ENCODE data around the gene C1orf105.

C1orf105 gene

DNA sequence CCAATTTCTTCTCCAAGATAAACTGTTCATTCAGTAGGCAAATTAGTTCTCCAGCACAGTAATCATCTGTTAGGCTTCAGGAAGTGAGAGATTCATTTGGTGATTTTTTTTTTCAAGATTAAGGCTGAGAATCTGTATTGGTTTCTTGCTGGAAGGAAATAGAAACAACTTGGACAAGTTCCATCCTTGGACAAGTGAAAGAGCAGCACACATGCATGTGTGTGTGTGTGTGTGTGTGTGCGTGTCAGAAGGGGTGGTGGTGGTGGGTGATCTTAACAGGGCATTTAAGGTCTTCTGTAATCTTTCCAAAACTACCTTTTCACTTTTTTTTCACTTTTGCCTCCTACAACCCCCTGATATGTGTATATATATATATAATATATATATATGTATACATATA, 96.6 kb downstream of the C1orf105 start:
- H3K36me3 ChIP-seq (ENCODE audit: control insufficient read depth, insufficient read depth, low read length) = no peaks in the 10 kb centered on the region
- no peaks in the 10 kb centered on the region for H3K27me3 ChIP-seq (replicated peaks; ENCODE audit: control insufficient read depth, insufficient read depth, low read length)
- no peak overlapping the region for H3K4me3 ChIP-seq (replicated peaks; ENCODE audit: low read depth, low read length)
- DNase-seq (ENCODE audit: extremely low read depth, insufficient read length) = no peak
- TF ChIP-seq, protein P1, sequence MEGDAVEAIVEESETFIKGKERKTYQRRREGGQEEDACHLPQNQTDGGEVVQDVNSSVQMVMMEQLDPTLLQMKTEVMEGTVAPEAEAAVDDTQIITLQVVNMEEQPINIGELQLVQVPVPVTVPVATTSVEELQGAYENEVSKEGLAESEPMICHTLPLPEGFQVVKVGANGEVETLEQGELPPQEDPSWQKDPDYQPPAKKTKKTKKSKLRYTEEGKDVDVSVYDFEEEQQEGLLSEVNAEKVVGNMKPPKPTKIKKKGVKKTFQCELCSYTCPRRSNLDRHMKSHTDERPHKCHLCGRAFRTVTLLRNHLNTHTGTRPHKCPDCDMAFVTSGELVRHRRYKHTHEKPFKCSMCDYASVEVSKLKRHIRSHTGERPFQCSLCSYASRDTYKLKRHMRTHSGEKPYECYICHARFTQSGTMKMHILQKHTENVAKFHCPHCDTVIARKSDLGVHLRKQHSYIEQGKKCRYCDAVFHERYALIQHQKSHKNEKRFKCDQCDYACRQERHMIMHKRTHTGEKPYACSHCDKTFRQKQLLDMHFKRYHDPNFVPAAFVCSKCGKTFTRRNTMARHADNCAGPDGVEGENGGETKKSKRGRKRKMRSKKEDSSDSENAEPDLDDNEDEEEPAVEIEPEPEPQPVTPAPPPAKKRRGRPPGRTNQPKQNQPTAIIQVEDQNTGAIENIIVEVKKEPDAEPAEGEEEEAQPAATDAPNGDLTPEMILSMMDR (IDR thresholded peaks at IDR 0.05; ENCODE audit: insufficient read depth, low read length, poor library complexity, severe bottlenecking) = no peak

DNA sequence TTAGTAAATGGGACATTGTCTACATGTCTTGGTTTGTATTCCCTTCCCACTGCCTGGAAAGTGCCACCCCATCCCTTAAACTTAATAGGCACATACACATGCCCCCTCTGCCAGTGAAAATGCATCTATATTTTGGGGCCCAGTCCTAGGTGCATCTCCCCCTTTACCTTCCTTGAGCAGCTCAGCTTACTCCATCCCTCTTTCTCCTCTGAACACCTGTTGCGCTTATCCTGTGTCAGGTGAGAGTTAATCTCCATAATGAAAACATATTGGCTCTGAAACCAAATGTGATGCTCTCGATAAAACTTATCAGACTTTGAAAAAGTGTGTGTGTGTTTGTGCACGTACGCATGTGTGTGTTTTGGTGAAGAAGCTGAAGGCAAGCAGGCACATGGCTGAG, 97.1 kb downstream of the C1orf105 start:
- Histone ChIP-seq H3K36me3 (ENCODE audit: control insufficient read depth, insufficient read depth, low read length) (no peaks in the 10 kb centered on the region), H3K27me3 (replicated peaks; ENCODE audit: control insufficient read depth, insufficient read depth, low read length) (no peaks in the 10 kb centered on the region), H3K4me3 (replicated peaks; ENCODE audit: low read depth, low read length) (no peak overlapping the region)
- no peak for DNase-seq (ENCODE audit: extremely low read depth, insufficient read length)
- TF ChIP-seq, protein P1 (IDR thresholded peaks at IDR 0.05; ENCODE audit: insufficient read depth, low read length, poor library complexity, severe bottlenecking) = no peak
